Prostate gland (tissue), 2 donors: ENCODE measurements around the gene MBNL2.

Experiments
- POLR2A ChIP-seq: fragments of 450-650 bp; IDR thresholded peaks from one replicate; pipeline ENCODE4 v1.6.1; 2016; ENCODE audit warnings: antibody characterized with exemption, mild to moderate bottlenecking
- TF ChIP-seq, protein P1 (sequence below), 4 experiments: fragments of 200-600 bp in 2 of 4; fragments of 450-650 bp in 2 of 4; sonication (generic) in 2 of 4; IDR thresholded peaks; 1 replicate in 3 of 4; 2 replicates in 1 of 4; pipeline ENCODE4 v1.5.1; 2016 to 2019; ENCODE audit warnings: antibody characterized with exemption in 4 of 4, mild to moderate bottlenecking in 2 of 4, moderate library complexity in 2 of 4

- no peak for TF ChIP-seq POLR2A
- TF ChIP-seq, protein P1, sequence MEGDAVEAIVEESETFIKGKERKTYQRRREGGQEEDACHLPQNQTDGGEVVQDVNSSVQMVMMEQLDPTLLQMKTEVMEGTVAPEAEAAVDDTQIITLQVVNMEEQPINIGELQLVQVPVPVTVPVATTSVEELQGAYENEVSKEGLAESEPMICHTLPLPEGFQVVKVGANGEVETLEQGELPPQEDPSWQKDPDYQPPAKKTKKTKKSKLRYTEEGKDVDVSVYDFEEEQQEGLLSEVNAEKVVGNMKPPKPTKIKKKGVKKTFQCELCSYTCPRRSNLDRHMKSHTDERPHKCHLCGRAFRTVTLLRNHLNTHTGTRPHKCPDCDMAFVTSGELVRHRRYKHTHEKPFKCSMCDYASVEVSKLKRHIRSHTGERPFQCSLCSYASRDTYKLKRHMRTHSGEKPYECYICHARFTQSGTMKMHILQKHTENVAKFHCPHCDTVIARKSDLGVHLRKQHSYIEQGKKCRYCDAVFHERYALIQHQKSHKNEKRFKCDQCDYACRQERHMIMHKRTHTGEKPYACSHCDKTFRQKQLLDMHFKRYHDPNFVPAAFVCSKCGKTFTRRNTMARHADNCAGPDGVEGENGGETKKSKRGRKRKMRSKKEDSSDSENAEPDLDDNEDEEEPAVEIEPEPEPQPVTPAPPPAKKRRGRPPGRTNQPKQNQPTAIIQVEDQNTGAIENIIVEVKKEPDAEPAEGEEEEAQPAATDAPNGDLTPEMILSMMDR (IDR thresholded peaks at IDR 0.05), result no peak
Observed at GRCh38 chr13:97198753-97199152, 23.4 kb upstream of the MBNL2 start.
